ENCODE measurements around the gene PRKN. TPM values are rescaled to one million over a fixed set of nuclear protein-coding genes. Genes with fewer than 3 reads are reported as not detected.

PRKN gene
- total RNA-seq, 3 donors from 2014 or later, result 0.05 to 0.13 TPM; not detected in 1

DNA sequence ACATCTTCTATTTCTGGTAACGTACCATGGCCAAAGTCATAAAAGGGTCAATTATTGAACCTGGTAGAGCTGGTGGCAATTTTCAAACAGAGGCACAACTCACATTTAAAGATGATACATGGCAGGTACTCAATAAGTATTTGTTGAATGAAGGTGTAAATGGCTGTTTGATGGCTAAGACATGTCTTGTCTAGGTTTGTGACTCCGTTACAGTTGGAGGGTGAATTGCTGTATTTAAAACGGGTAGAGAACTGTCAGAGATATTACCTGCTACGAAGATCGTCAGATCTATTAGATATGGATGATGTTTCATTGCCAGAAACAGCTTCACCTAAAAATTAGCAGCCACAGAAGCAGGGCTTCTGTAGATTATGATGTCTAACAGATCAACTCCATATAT is 601.9 kb downstream of the PRKN start:
- ATAC-seq (no peak), DNase-seq (no peak)
- H3K4me1 Mint-ChIP-seq (ENCODE audit: low read depth), result no peaks in the 10 kb centered on the region
- H3K36me3 Mint-ChIP-seq (ENCODE audit: insufficient read depth), result no peaks in the 10 kb centered on the region
- peaks cover 6% of the 10 kb centered on the region for H3K9me3 Mint-ChIP-seq
- no peak overlapping the region for H3K4me3 Mint-ChIP-seq
- H3K27me3 Mint-ChIP-seq (ENCODE audit: low read depth), result no peaks in the 10 kb centered on the region

DNA sequence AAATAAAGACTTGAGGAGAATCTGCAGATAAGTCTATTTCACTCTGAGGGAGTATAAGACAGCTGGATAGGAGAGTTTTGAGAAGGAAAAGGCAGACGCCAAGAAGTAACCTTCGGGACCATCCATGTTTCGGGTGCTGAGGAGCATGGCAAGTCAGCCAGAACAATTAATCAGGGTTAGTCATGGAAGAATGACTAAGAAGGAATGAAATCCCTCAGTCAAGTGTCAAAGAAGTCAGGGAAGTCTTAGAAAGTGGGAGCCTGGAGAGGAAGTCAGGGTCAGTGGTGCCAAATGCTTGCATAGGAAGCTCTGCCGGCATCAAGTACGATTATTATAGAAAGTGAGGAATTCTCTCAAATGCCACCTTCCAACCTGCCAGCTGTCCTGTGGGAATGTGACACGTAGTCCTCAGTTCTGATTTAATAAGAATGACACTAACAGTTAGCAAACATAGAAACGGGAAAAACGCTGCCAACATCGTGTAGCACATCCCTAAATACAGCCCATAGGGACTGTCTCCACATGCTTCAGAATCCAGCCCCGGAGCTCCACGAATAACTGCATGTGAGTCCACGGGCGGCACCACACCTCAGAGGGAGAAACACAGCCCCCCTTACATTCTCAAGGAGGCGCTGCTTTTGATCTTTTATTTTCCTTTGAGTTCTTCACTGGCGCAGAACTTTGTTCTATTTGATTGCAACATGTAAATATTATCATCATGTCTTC is 602.7 kb downstream of the PRKN start:
- Mint-ChIP-seq H3K4me1 (ENCODE audit: low read depth) (no peaks in the 10 kb centered on the region), H3K36me3 (ENCODE audit: insufficient read depth) (no peaks in the 10 kb centered on the region), H3K9me3 (peaks cover 6% of the 10 kb centered on the region), H3K4me3 (no peak overlapping the region), H3K27me3 (ENCODE audit: low read depth) (no peaks in the 10 kb centered on the region)
- ATAC-seq (no peak), DNase-seq (no peak)

GRCh38 chr6:162123797-162124196 is 603.8 kb downstream of the PRKN start:
- ATAC-seq, result no peak
- H3K36me3 Mint-ChIP-seq (ENCODE audit: insufficient read depth), result no peaks in the 10 kb centered on the region
- no peaks in the 10 kb centered on the region for H3K4me1 Mint-ChIP-seq (ENCODE audit: low read depth)
- DNase-seq, result no peak
- H3K4me3 Mint-ChIP-seq, result no peak overlapping the region
- H3K9me3 Mint-ChIP-seq, result peaks cover 6% of the 10 kb centered on the region
- no peaks in the 10 kb centered on the region for H3K27me3 Mint-ChIP-seq (ENCODE audit: low read depth)

GRCh38 chr6:162119341-162119740 is 608.2 kb downstream of the PRKN start:
- no peaks in the 10 kb centered on the region for H3K27me3 Mint-ChIP-seq (ENCODE audit: low read depth)
- ATAC-seq, result no peak
- H3K4me1 Mint-ChIP-seq (ENCODE audit: low read depth), result no peaks in the 10 kb centered on the region
- H3K4me3 Mint-ChIP-seq, result no peak overlapping the region
- no peak for DNase-seq
- H3K36me3 Mint-ChIP-seq (ENCODE audit: insufficient read depth), result no peaks in the 10 kb centered on the region
- no peaks in the 10 kb centered on the region for H3K9me3 Mint-ChIP-seq

DNA sequence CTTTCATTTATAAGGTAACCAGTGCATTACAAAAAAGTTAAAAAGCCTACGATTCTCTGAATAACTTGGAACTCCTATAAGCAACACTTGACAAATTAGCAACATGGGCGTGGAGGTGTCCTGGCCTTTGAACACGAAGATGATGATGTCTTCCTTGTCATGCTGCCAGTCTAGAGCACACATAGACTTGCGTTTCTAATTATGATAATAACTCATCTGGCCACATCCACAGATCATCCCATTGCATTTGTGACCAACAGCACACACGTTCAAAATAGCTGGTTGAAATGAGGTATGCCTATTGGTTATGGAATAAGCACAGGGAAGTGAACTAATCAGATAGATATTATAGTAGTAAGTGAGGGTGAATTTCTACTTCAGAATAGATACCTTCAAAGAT is 608.9 kb downstream of the PRKN start:
- no peaks in the 10 kb centered on the region for H3K9me3 Mint-ChIP-seq
- no peak overlapping the region for H3K4me3 Mint-ChIP-seq
- ATAC-seq (no peak), DNase-seq (no peak)
- H3K27me3 Mint-ChIP-seq (ENCODE audit: low read depth), result no peaks in the 10 kb centered on the region
- H3K4me1 Mint-ChIP-seq (ENCODE audit: low read depth), result no peaks in the 10 kb centered on the region
- H3K36me3 Mint-ChIP-seq (ENCODE audit: insufficient read depth), result no peaks in the 10 kb centered on the region

DNA sequence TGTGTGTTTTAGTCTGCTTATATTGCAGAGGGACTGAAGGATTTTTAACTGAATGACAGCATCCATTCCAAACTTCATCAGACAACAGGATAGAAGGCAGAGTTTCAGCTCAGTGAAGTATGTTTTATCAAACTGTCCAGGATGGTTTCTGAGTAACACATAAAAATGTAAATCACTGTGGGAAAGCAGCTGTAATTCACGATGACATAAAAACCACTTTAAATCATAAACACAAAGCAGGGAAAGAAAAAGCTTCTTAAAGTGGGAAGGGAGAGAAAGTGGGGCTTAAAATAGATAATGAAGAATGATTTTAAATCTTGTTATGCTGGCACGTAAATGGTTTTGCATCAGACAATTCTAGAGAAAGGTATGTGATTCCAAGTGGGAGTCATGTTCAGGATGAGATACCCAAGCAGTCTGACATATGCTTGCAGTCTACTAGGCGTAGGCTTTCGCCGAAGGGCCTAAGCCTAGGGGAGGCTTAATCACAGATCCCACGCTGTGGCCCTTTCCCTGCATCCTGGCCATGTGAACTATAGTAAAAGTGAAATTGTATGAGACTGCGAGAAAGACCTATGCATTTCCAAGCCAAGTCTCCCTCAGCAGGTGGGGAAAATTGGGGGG is 610.6 kb downstream of the PRKN start:
- ATAC-seq, result no peak
- Mint-ChIP-seq H3K27me3 (ENCODE audit: low read depth) (no peaks in the 10 kb centered on the region), H3K4me3 (no peak overlapping the region), H3K36me3 (ENCODE audit: insufficient read depth) (no peaks in the 10 kb centered on the region), H3K9me3 (peaks cover 3% of the 10 kb centered on the region), H3K4me1 (ENCODE audit: low read depth) (no peaks in the 10 kb centered on the region)
- DNase-seq, result no peak

- DNase-seq (no peak), ATAC-seq (no peak)
- H3K4me1 Mint-ChIP-seq (ENCODE audit: low read depth), result no peaks in the 10 kb centered on the region
- no peaks in the 10 kb centered on the region for H3K36me3 Mint-ChIP-seq (ENCODE audit: insufficient read depth)
- H3K9me3 Mint-ChIP-seq, result peaks cover 6% of the 10 kb centered on the region
- no peaks in the 10 kb centered on the region for H3K27me3 Mint-ChIP-seq (ENCODE audit: low read depth)
- H3K4me3 Mint-ChIP-seq, result no peak overlapping the region
Measured at GRCh38 chr6:162109480-162110050, 618.0 kb downstream of the PRKN start.

GRCh38 chr6:162108041-162108440 is 619.5 kb downstream of the PRKN start:
- Mint-ChIP-seq H3K4me3 (no peak overlapping the region), H3K4me1 (ENCODE audit: low read depth) (no peaks in the 10 kb centered on the region), H3K27me3 (ENCODE audit: low read depth) (no peaks in the 10 kb centered on the region), H3K9me3 (peaks cover 2% of the 10 kb centered on the region), H3K36me3 (ENCODE audit: insufficient read depth) (no peaks in the 10 kb centered on the region)
- no peak for DNase-seq
- no peak for ATAC-seq

DNA sequence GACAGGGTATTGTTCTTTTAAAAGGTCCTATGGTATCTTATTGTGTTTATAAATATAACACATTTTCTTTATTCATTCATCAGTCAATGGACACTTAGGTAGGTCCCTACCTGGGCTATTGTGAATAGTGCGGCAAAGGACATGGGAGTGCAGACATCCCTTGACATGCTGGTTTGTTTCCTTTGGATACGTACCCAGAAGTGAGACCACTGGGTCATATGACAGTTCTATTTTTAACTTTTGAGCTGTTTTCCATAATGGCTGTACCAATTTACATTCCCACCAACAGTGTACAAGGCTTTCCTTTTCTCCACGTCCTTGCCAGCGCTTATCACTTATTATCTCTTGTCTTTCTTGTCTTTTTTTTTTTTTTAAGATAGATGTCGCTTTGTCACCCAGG is 627.5 kb downstream of the PRKN start:
- Mint-ChIP-seq H3K27me3 (ENCODE audit: low read depth) (no peaks in the 10 kb centered on the region), H3K4me1 (ENCODE audit: low read depth) (no peaks in the 10 kb centered on the region), H3K9me3 (peaks cover 13% of the 10 kb centered on the region), H3K4me3 (no peak overlapping the region), H3K36me3 (ENCODE audit: insufficient read depth) (no peaks in the 10 kb centered on the region)
- DNase-seq (no peak), ATAC-seq (no peak)

DNA sequence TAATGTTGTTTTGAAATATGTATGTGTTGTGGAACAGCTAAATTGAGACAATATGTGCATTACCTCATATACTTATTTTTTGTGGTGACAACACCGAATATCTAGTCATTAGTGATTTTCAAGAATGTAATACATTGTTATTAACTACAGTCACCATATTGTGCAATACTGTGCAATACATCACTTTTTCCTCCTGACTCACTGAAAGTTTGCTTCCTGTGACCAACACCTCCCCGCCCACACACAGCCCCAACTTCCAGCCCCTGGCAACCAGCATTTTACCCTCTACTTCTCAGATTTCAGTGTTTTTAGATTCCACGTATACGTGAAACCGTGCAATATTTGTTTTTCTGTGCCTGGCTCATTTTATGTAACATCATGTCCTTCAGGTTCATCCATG is 627.9 kb downstream of the PRKN start:
- peaks cover 15% of the 10 kb centered on the region for H3K9me3 Mint-ChIP-seq
- ATAC-seq (no peak), DNase-seq (no peak)
- H3K27me3 Mint-ChIP-seq (ENCODE audit: low read depth), result no peaks in the 10 kb centered on the region
- H3K36me3 Mint-ChIP-seq (ENCODE audit: insufficient read depth), result peaks cover 2% of the 10 kb centered on the region
- H3K4me3 Mint-ChIP-seq, result no peak overlapping the region
- no peaks in the 10 kb centered on the region for H3K4me1 Mint-ChIP-seq (ENCODE audit: low read depth)

DNA sequence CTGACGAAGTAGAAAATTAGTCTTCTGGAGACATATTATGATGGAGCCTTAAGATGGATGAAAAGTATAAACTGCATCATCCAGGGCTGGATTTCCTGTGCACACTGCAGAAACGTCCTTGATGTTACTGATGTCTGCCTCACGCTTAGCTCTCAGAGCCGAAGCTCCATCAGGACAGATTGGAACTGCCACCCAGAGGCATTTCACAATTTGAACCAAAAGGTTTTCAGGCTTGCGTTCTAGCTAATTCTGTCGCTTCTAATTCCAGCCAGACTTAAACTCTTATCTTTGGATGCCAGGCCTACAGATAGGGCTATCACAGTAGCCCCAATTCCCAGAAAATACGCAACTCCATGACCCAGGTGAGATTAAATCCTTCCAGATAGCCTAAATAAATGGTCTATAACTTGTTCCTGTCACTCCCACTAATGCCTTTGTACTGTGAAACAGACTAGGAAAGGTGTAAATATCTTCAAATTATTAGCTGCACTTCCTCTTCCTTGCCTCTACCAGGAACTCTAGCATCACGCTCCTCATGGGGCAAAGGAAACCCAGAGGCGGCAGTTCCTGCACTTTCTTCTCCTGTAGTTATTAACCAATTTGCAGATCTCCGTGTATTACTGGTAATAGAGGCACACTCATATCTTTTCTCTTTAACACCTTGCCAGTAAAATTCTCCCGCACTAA is 634.6 kb downstream of the PRKN start:
- DNase-seq, result no peak
- H3K27me3 Mint-ChIP-seq (ENCODE audit: low read depth), result no peaks in the 10 kb centered on the region
- ATAC-seq, result no peak
- H3K4me1 Mint-ChIP-seq (ENCODE audit: low read depth), result no peaks in the 10 kb centered on the region
- H3K4me3 Mint-ChIP-seq, result no peak overlapping the region
- peaks cover 2% of the 10 kb centered on the region for H3K36me3 Mint-ChIP-seq (ENCODE audit: insufficient read depth)
- peaks cover 16% of the 10 kb centered on the region for H3K9me3 Mint-ChIP-seq

GRCh38 chr6:162090734-162091133 is 636.8 kb downstream of the PRKN start:
- DNase-seq, result no peak
- no peak for ATAC-seq
- Mint-ChIP-seq H3K4me1 (ENCODE audit: low read depth) (no peaks in the 10 kb centered on the region), H3K27me3 (ENCODE audit: low read depth) (no peaks in the 10 kb centered on the region), H3K36me3 (ENCODE audit: insufficient read depth) (peaks cover 2% of the 10 kb centered on the region), H3K4me3 (no peak overlapping the region), H3K9me3 (peaks cover 12% of the 10 kb centered on the region)

DNA sequence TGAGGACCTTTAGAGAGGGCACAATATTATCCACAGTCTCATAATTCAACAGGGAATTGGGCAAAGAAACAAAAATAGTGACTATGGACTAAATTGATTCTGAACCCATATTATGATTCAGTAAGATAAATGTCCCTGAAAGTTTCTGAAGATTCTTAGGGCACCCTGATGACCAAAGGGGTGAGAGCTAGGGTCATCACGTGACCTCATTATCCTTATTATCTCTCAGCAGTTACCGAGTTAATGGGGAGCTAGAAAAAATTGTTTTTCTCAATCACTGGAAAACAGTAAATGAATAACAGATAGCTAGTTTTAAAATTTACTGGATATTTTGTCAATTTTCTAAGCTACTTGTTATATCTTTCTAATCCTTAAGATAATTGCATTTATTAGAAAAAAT is 639.5 kb downstream of the PRKN start:
- Mint-ChIP-seq H3K9me3 (peaks cover 4% of the 10 kb centered on the region), H3K4me3 (no peak overlapping the region), H3K27me3 (ENCODE audit: low read depth) (no peaks in the 10 kb centered on the region), H3K4me1 (ENCODE audit: low read depth) (no peaks in the 10 kb centered on the region), H3K36me3 (ENCODE audit: insufficient read depth) (no peaks in the 10 kb centered on the region)
- no peak for DNase-seq
- ATAC-seq, result no peak

DNA sequence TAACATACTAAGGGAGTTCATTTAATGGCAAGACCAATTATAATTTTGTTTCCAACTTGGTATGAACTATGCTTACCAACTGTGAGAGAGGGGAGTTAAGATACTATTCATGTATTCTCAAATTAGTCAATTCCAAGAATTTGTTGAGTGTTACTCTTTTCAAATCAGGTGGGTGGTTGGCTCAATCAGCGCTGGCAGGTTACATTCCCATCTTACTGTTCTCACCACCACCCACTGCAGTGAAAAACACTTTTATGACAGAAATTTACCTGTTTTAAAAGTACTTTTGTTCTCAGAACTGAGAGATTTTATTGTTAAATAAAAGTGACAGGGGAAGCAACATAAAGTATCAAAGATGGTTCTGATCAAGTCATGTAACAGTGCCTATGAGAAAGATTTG is 642.0 kb downstream of the PRKN start:
- ATAC-seq (no peak), DNase-seq (no peak)
- no peak overlapping the region for H3K4me3 Mint-ChIP-seq
- H3K36me3 Mint-ChIP-seq (ENCODE audit: insufficient read depth), result no peaks in the 10 kb centered on the region
- peaks cover 15% of the 10 kb centered on the region for H3K9me3 Mint-ChIP-seq
- H3K27me3 Mint-ChIP-seq (ENCODE audit: low read depth), result no peaks in the 10 kb centered on the region
- no peaks in the 10 kb centered on the region for H3K4me1 Mint-ChIP-seq (ENCODE audit: low read depth)

DNA sequence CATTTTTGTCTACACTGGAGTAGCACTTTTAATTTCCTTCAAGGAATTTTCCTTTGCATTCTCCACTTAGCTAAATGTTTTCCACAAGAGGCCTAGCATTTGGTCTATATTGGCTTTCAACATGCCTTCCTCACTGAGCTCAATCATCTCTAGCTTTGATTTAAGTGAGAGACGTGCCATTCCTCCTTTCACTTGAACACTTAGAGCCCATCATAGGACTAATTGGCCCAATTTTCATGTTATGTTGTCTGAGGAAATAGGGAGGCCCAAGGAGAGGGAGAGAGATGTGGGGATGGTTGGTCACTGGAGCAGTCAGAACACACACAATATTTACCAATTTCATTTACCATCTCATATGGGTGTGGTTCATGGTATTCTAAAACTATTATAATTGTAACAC is 645.0 kb downstream of the PRKN start:
- ATAC-seq (no peak), DNase-seq (no peak)
- Mint-ChIP-seq H3K27me3 (ENCODE audit: low read depth) (no peaks in the 10 kb centered on the region), H3K4me3 (no peak overlapping the region), H3K36me3 (ENCODE audit: insufficient read depth) (no peaks in the 10 kb centered on the region), H3K9me3 (peaks cover 11% of the 10 kb centered on the region), H3K4me1 (ENCODE audit: low read depth) (no peaks in the 10 kb centered on the region)

Data from activated T-cell treated with anti-CD3 and anti-CD28 coated beads, Interleukin-2, amount 50 U/mL, for 4 hours (primary cell).